H1 (cell line): ENCODE data around the gene RAD18. TPM values are rescaled to one million over a fixed set of nuclear protein-coding genes. Genes with fewer than 3 reads are reported as not detected.

Experiments used
- CTCF ChIA-PET: fragments of 300-600 bp; sonication (Branson Sonifier 250); formaldehyde crosslinking; loops from one replicate; lab custom pipeline; 2021; ENCODE audit not compliant: partially characterized antibody; lab: Charles Lee
- POLR2A ChIA-PET: fragments of 300-600 bp; sonication (Branson Sonifier 250); formaldehyde crosslinking; loops from one replicate; lab custom pipeline; 2021; ENCODE audit warnings: inconsistent platforms; ENCODE audit not compliant: partially characterized antibody; lab: Charles Lee
- DNase-seq, 2 experiments: peaks; one replicate each; pipeline versions ENCODE4 v3.0.0 to v3.0.0-alpha.2; 2010 to 2022; ENCODE audit warnings: low spot score in 2 of 2, low read depth in 1 of 2, mixed read lengths in 1 of 2
- FAIRE-seq: peaks from 2 replicates; lab custom pipeline; 2011; peaks lifted over from hg19 to GRCh38; lab: Jason Lieb, UNC
- H2AFZ ChIP-seq: 2 replicates; pipeline ENCODE4 v1.8.1; 2012; ENCODE audit warnings: low read length, inconsistent platforms
- H2AK5ac ChIP-seq: 2 replicates; pipeline ENCODE4 v1.6.1; 2013; ENCODE audit warnings: low read depth, low read length
- H2BK120ac ChIP-seq: replicated peaks from 2 replicates; pipeline ENCODE3; 2013; ENCODE audit warnings: low read depth, low read length, inconsistent platforms
- H2BK12ac ChIP-seq: 2 replicates; pipeline ENCODE4 v1.6.1; 2013; ENCODE audit warnings: low read depth, low read length
- H2BK15ac ChIP-seq: 2 replicates; pipeline ENCODE4 v1.6.1; 2013; ENCODE audit warnings: low read length
- H2BK20ac ChIP-seq: 2 replicates; pipeline ENCODE4 v1.6.1; 2013; ENCODE audit warnings: low read length
- H2BK5ac ChIP-seq: 2 replicates; pipeline ENCODE4 v1.6.1; 2013; ENCODE audit warnings: low read depth, low read length
- H3K14ac ChIP-seq: 2 replicates; pipeline ENCODE4 v1.6.1; 2013; ENCODE audit warnings: inconsistent platforms; ENCODE audit not compliant: insufficient read length
- H3K18ac ChIP-seq: 2 replicates; pipeline ENCODE4 v1.6.1; 2013; ENCODE audit warnings: low read length; ENCODE audit errors: extremely low read depth
- H3K23ac ChIP-seq: 2 replicates; pipeline ENCODE4 v1.6.1; 2013; ENCODE audit warnings: inconsistent platforms; ENCODE audit not compliant: insufficient read length
- H3K23me2 ChIP-seq: 2 replicates; pipeline ENCODE4 v1.6.1; 2013; ENCODE audit warnings: low read depth, low read length
- H3K27ac ChIP-seq: 2 replicates; pipeline ENCODE4 v1.6.1; 2011; ENCODE audit warnings: low read depth, low read length, inconsistent platforms
- H3K27me3 ChIP-seq, 4 experiments: replicated peaks in 1 of 4; 1 replicate in 1 of 4; 2 replicates in 3 of 4; pipeline versions ENCODE4 v1.6.1 to v1.8.1; 2011 to 2013; ENCODE audit warnings: low read length in 3 of 4, mild to moderate bottlenecking in 3 of 4, inconsistent platforms in 2 of 4, mixed read lengths in 2 of 4, moderate library complexity in 1 of 4; ENCODE audit not compliant: control insufficient read depth in 3 of 4, insufficient read depth in 3 of 4; ENCODE audit errors: extremely low read depth in 1 of 4
- H3K36me3 ChIP-seq, 4 experiments: 2 replicates each; pipeline versions ENCODE4 v1.6.1 to v1.8.1; 2011 to 2013; ENCODE audit warnings: mild to moderate bottlenecking in 4 of 4, low read length in 3 of 4, moderate library complexity in 2 of 4, control low read depth in 1 of 4, inconsistent platforms in 1 of 4; ENCODE audit not compliant: insufficient read depth in 4 of 4, control insufficient read depth in 2 of 4
- H3K4ac ChIP-seq: replicated peaks from 2 replicates; pipeline ENCODE3; 2013; ENCODE audit warnings: low read length, low read depth, mixed read lengths, inconsistent platforms; ENCODE audit not compliant: insufficient read length
- H3K4me1 ChIP-seq, 4 experiments: replicated peaks in 1 of 4; 1 replicate in 1 of 4; 2 replicates in 3 of 4; pipeline versions ENCODE4 v1.6.1 to v1.8.1; 2011 to 2013; ENCODE audit warnings: low read length in 3 of 4, inconsistent platforms in 2 of 4, mixed read lengths in 1 of 4; ENCODE audit not compliant: insufficient read depth in 4 of 4, control insufficient read depth in 3 of 4
- H3K4me2 ChIP-seq, 2 experiments: 2 replicates each; pipeline versions ENCODE4 v1.6.1 to v1.8.1; 2011 to 2013; ENCODE audit warnings: low read depth in 2 of 2, low read length in 2 of 2, control low read depth in 1 of 2, inconsistent platforms in 1 of 2, mild to moderate bottlenecking in 1 of 2; ENCODE audit not compliant: insufficient read depth in 1 of 2
- H3K4me3 ChIP-seq, 4 experiments: fragments of 200-600, 300-600 bp in 1 of 4; sonication (generic), shearing (Covaris generic), sonication (Bioruptor Twin) in 1 of 4; 2 replicates each; pipeline versions ENCODE4 v1.5.1 to v1.8.1; 2011 to 2016; ENCODE audit warnings: low read length in 4 of 4, low read depth in 3 of 4, control low read depth in 2 of 4, inconsistent platforms in 2 of 4, mild to moderate bottlenecking in 2 of 4, mixed read lengths in 1 of 4, moderate library complexity in 1 of 4; ENCODE audit not compliant: insufficient read depth in 2 of 4; ENCODE audit errors: extremely low read depth in 1 of 4
- H3K56ac ChIP-seq: replicated peaks from 2 replicates; pipeline ENCODE3; 2013; ENCODE audit warnings: low read depth, mild to moderate bottlenecking, mixed read lengths, low read length, inconsistent platforms; ENCODE audit not compliant: insufficient read length
- H3K79me1 ChIP-seq: 2 replicates; pipeline ENCODE4 v1.6.1; 2013; ENCODE audit warnings: low read depth, low read length, control low read depth
- H3K79me2 ChIP-seq, 2 experiments: 2 replicates each; pipeline versions ENCODE4 v1.6.1 to v1.8.1; 2012 to 2013; ENCODE audit warnings: low read length in 2 of 2, mild to moderate bottlenecking in 2 of 2, inconsistent platforms in 1 of 2; ENCODE audit not compliant: insufficient read depth in 2 of 2, control insufficient read depth in 1 of 2
- H3K9ac ChIP-seq, 4 experiments: replicated peaks in 1 of 4; 1 replicate in 1 of 4; 2 replicates in 3 of 4; pipeline versions ENCODE4 v1.6.1 to v1.8.1; 2011 to 2013; ENCODE audit warnings: low read depth in 3 of 4, low read length in 3 of 4, control low read depth in 2 of 4, mild to moderate bottlenecking in 2 of 4, moderate library complexity in 2 of 4, inconsistent platforms in 1 of 4; ENCODE audit errors: extremely low read depth in 1 of 4
- H3K9me3 ChIP-seq, 2 experiments: 2 replicates each; pipeline versions ENCODE4 v1.6.1 to v1.8.1; 2012 to 2013; ENCODE audit warnings: mild to moderate bottlenecking in 2 of 2, moderate library complexity in 2 of 2, control low read depth in 1 of 2, inconsistent platforms in 1 of 2, low read depth in 1 of 2, low read length in 1 of 2, mixed read lengths in 1 of 2; ENCODE audit not compliant: insufficient read depth in 2 of 2
- H4K20me1 ChIP-seq, 2 experiments: replicated peaks in 1 of 2; 2 replicates each; pipeline versions ENCODE3 to v1.8.1; 2011 to 2013; ENCODE audit warnings: inconsistent platforms in 2 of 2, low read length in 2 of 2, mild to moderate bottlenecking in 1 of 2; ENCODE audit not compliant: insufficient read depth in 2 of 2, control insufficient read depth in 1 of 2
- H4K5ac ChIP-seq: 2 replicates; pipeline ENCODE4 v1.6.1; 2013; ENCODE audit warnings: low read length, low read depth, mixed read lengths, inconsistent platforms; ENCODE audit not compliant: insufficient read length
- H4K8ac ChIP-seq: 2 replicates; pipeline ENCODE4 v1.8.0; 2013; ENCODE audit warnings: mild to moderate bottlenecking, moderate library complexity, low read length, inconsistent platforms; ENCODE audit not compliant: insufficient read depth; ENCODE audit errors: extremely low read depth
- H4K91ac ChIP-seq: replicated peaks from 2 replicates; pipeline ENCODE3; 2013; ENCODE audit warnings: low read length, mixed read lengths, inconsistent platforms; ENCODE audit not compliant: insufficient read length
- ATF2 ChIP-seq: IDR thresholded peaks from 2 replicates; pipeline ENCODE4 v1.6.1; 2012; ENCODE audit warnings: low read length, inconsistent platforms
- CBX5 ChIP-seq: fragments of 300-800, 300-1000 bp; sonication (generic); IDR thresholded peaks from 2 replicates; pipeline ENCODE4 v1.7.1; 2016; ENCODE audit warnings: antibody characterized with exemption, low read length, low read depth
- EGR1 ChIP-seq: IDR thresholded peaks from 2 replicates; pipeline ENCODE4 v1.6.1; 2011; ENCODE audit warnings: low read depth, low read length, borderline replicate concordance
- GTF2F1 ChIP-seq: IDR thresholded peaks from 2 replicates; pipeline ENCODE4 v1.6.1; 2012; ENCODE audit warnings: low read depth, low read length, improper control_type of control experiment, borderline replicate concordance
- JUND ChIP-seq: IDR thresholded peaks from 2 replicates; pipeline ENCODE4 v1.6.1; 2011; ENCODE audit warnings: mild to moderate bottlenecking, improper control_type of control experiment, low read length
- NANOG ChIP-seq: IDR thresholded peaks from 2 replicates; pipeline ENCODE4 v1.6.1; 2011; ENCODE audit warnings: low read length, low read depth, mild to moderate bottlenecking, inconsistent platforms; ENCODE audit not compliant: insufficient read depth, poor library complexity, severe bottlenecking
- POLR2A ChIP-seq, 2 experiments: IDR thresholded peaks; 1 replicate in 1 of 2; 2 replicates in 1 of 2; pipeline ENCODE4 v1.6.1; 2011; ENCODE audit warnings: low read depth in 2 of 2, low read length in 2 of 2, mild to moderate bottlenecking in 2 of 2; ENCODE audit errors: control extremely low read depth in 1 of 2
- POU5F1 ChIP-seq: IDR thresholded peaks from 2 replicates; pipeline ENCODE4 v1.6.1; 2011; ENCODE audit warnings: low read depth, mild to moderate bottlenecking, low read length, moderate library complexity
- RXRA ChIP-seq: IDR thresholded peaks from 2 replicates; pipeline ENCODE4 v1.6.1; 2011; ENCODE audit warnings: low read depth, mild to moderate bottlenecking, low read length, moderate library complexity; ENCODE audit not compliant: insufficient read depth
- SRF ChIP-seq: IDR thresholded peaks from 2 replicates; pipeline ENCODE4 v1.6.1; 2011; ENCODE audit warnings: mild to moderate bottlenecking, low read depth, low read length, moderate library complexity
- TCF12 ChIP-seq: IDR thresholded peaks from 2 replicates; pipeline ENCODE4 v1.6.1; 2011; ENCODE audit warnings: low read depth, mild to moderate bottlenecking, low read length
- WGBS, 2 experiments: shearing (Covaris generic) in 1 of 2; methylation state at CpG; one replicate each; pipeline versions ENCODE4 v1.1.6 to v1.1.7; 2013 to 2015; ENCODE audit warnings: low lambda C conversion rate in 2 of 2, mixed read lengths in 2 of 2, inconsistent platforms in 1 of 2, low coverage in 1 of 2, missing lambda C conversion rate in 1 of 2; ENCODE audit not compliant: insufficient replicate concordance in 2 of 2, insufficient coverage in 1 of 2, insufficient read length in 1 of 2; ENCODE audit errors: extremely low coverage in 1 of 2, missing lambda C conversion rate in 1 of 2; 5-methylcytosine and 5-hydroxymethylcytosine counted together
- polyA plus RNA-seq, 7 experiments: library from polyadenylated mRNA; depleted of rRNA in 3 of 7; stranded (reverse) in 5 of 7; unstranded in 2 of 7; fragments of >200 nt in 5 of 7; fragments of 200-250 nt in 2 of 7; gene quantifications; 1 replicate in 5 of 7; 2 replicates in 1 of 7; 4 replicates in 1 of 7; pipeline versions ENCODE4 v1.2.1 to v1.2.3, GENCODE V29; 2011 to 2013; ENCODE audit warnings: missing spikeins in 2 of 7, mixed read lengths in 2 of 7
- total RNA-seq: library from RNA; stranded (reverse); fragmentation: NEBNext Ultra II Directional; extraction: Animal tissue kit (Norgen Biotek cat#: 25700); gene quantifications from 2 replicates; pipeline ENCODE4 v1.2.1, GENCODE V29; 2021
- TF ChIP-seq, protein P1 (sequence below): IDR thresholded peaks from 2 replicates; pipeline ENCODE4 v1.6.1; 2012; ENCODE audit warnings: inconsistent platforms

The RAD18 gene
- total and polyA plus RNA-seq, 2 of the 8 experiments (the other 6 are each of a cell fraction or from before 2014, with no cell fraction given) = 13.0 to 23.2 TPM

DNA sequence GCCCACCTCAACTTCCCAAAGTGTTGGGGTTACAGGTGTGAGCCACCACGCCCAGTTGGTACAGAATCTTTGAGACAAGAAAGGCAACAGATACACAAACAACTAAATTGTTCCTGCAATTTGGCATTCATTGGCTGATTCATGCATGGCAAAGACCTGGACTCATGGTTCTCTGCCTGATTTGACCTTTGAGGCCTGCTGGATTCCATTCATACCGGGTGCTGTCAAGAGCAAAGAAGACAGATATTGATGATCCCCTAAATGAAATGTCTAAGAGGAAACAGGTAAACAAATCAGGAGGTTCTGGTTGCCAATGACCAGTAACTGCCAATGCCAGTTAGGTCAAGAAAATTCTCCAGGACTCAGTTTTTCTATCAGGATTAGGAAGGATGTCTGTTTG is 43.9 kb upstream of the RAD18 start:
- Histone ChIP-seq H3K79me2 (no peaks in the 10 kb centered on the region), H3K4me2 (no peak overlapping the region), H2BK5ac (no peak overlapping the region), H3K4me3 (no peak overlapping the region), H2AFZ (no peak overlapping the region), H3K27ac (no peak overlapping the region), H2AK5ac (no peak overlapping the region), H3K9me3 (no peaks in the 10 kb centered on the region), H3K23me2 (no peaks in the 10 kb centered on the region), H3K23ac (no peak overlapping the region), H3K79me1 (no peaks in the 10 kb centered on the region), H2BK20ac (0 out of 2 replicates have a peak overlapping the region, but pooled peaks have one; percentile 44), H4K8ac (no peak overlapping the region), H2BK12ac (no peak overlapping the region), H3K9ac (no peak overlapping the region), H3K27me3 (no peaks in the 10 kb centered on the region), H4K5ac (no peak overlapping the region), H3K4me1 (peaks cover 1 to 4% (median 2%) of the 10 kb centered on the region in 4 experiments; a peak in 4 of 7 replicates), H4K91ac (no peak overlapping the region), H4K20me1 (no peaks in the 10 kb centered on the region), H3K4ac (no peak overlapping the region), H2BK15ac (no peak overlapping the region), H3K36me3 (no peaks in the 10 kb centered on the region; a peak in 1 of 8 replicates), H2BK120ac (no peak overlapping the region), H3K18ac (no peak overlapping the region), H3K14ac (no peak overlapping the region), H3K56ac (no peak overlapping the region)
- POLR2A ChIA-PET = no interaction called here
- no peak for FAIRE-seq
- DNase-seq = no peak
- WGBS, 2 experiments = 91% methylated on average over 2 of the region's 2 CpGs; no CpG with 5 or more reads in 1 of the 2 experiments
- CTCF ChIA-PET = interaction anchor here (1.2 to 2.2 kb wide), 3 partner anchors 19 to 296 kb away, joined by 6 to 8 read pairs (median 8); no protein-coding TSS in a partner anchor
- TF ChIP-seq, protein P1, sequence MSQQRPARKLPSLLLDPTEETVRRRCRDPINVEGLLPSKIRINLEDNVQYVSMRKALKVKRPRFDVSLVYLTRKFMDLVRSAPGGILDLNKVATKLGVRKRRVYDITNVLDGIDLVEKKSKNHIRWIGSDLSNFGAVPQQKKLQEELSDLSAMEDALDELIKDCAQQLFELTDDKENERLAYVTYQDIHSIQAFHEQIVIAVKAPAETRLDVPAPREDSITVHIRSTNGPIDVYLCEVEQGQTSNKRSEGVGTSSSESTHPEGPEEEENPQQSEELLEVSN = no peak
- no peak for TF ChIP-seq POU5F1
- no peak for TF ChIP-seq SRF
- TF ChIP-seq EGR1 = no peak
- no peak for TF ChIP-seq JUND
- no peak for TF ChIP-seq RXRA
- TF ChIP-seq GTF2F1 = no peak
- no peak for TF ChIP-seq CBX5
- no peak for TF ChIP-seq NANOG
- no peak for TF ChIP-seq POLR2A (IDR thresholded peaks at IDR 0.05; ENCODE audit: control extremely low read depth in 1 of 2, low read depth in 2 of 2, low read length in 2 of 2)
- no peak for TF ChIP-seq ATF2
- no peak for TF ChIP-seq TCF12
